A549 treated with AZD9567 at 1 μM for 4 hours (cell line): ENCODE results near the gene TMEM89. TPM values are rescaled to one million over a fixed set of nuclear protein-coding genes. Genes with fewer than 3 reads are reported as not detected.

Experiments used
- total RNA-seq: library from RNA; stranded (reverse); fragments of 200-300 nt; extraction: Qiagen RNA extraction; gene quantifications from 5 replicates; pipeline ENCODE4 v1.2.3, GENCODE V29; 2022; ENCODE audit not compliant: insufficient read depth

The TMEM89 gene, protein sequence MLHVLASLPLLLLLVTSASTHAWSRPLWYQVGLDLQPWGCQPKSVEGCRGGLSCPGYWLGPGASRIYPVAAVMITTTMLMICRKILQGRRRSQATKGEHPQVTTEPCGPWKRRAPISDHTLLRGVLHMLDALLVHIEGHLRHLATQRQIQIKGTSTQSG
- 0.23 TPM in 1 of 5 replicates, not detected in the others for total RNA-seq

DNA sequence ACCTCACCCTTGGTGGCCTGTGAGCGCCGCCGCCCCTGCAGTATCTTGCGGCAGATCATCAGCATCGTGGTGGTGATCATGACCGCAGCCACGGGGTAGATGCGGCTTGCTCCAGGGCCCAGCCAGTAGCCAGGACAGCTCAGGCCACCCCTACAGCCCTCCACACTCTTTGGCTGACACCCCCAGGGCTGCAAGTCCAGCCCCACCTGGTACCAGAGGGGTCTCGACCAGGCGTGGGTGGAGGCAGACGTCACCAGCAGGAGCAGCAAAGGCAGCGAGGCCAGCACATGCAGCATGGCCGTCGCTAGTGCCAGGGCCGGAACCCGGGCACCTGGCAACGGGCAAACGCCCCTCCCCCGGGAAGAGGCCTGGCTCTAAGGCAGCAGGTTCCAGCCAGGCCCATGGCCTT, at the start of gene TMEM89:
Gene TMEM89 (minus strand): TSS at position 309 of the 409 bp plus-strand sequence. CDS start 13 bp downstream, at position 296.

DNA sequence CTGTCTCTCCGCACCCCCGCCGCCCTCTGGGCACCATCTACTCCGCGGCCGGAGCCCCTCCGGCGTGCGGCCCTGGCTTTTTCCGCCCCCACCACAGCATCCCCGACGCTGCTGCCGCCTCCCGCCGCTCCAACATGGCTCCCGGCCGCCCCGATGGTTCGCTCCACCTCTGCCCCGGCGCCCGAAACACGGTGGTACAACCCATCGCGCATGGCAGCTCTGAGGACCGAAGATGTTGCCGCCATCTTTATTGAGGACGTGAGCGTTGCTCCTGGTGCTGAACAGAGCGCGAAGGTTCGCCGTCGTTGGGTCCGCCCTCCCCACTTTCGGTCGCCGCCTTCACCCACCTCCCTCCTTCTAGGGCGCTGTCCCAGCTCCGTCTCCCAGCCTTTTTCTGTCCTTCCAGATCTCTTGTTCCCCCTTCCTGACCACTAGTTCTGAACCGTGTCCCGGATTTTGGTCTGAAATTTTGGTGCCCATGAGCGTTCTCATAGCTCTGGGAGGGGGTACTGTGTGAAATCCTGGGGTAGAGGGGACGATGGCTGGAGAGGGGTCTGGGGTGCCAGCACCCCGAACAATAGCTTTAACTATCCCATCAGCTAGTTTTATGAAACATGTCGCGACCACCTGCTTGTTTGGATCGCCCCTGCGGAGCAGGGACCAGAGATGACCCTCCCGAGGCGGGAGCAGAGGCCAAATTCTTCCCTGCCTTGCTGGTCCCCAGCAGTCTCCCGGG, 41.4 kb upstream of the TMEM89 start, which contains the start of gene CELSR3:
Gene CELSR3 (minus strand): TSS at position 134 of the 736 bp plus-strand sequence. CDS start 252 bp downstream, outside the sequence.

DNA sequence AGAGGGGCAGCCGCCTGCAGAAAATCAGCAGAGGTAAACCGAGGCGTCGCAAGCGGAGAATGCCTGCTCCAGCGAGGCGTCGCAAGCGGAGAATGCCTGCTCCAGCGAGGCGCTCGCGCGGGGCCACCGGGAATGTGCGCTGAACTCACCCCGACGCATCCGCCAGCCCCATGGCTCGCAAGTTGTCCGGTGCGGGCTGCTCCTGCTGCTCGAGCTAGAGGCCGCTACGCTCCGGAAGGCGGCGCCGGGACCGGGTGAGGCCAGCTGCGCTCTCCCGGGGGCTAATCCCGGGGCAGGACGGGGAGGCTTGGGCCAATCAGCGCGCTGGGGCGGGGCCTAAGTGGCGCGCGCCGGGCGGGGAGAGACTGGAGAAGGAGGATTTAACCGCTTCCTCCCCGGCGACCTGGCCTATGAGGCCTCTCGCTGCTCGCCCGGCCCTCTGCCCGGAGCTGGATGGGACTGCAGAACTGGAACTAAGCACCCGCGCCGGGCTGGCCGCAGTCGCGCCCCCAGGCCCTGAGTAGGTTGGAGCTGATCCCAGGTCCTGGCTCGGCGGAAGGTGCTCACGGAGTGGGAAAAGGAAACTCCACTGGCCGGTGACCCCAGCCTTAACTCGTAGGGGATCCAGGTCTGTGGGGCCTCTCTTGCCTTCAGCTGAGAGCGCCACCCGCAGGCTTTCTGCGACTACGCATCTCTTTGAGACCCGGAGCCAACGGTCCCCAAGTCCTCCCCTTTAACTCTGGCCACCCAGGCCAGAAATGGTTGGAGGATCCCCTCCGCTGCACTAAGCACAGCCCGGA, 13.9 kb upstream of the TMEM89 start, which contains the start of gene SLC26A6:
Gene SLC26A6 (minus strand): TSS at position 240 of the 800 bp plus-strand sequence. CDS start 68 bp downstream, at position 172.

DNA sequence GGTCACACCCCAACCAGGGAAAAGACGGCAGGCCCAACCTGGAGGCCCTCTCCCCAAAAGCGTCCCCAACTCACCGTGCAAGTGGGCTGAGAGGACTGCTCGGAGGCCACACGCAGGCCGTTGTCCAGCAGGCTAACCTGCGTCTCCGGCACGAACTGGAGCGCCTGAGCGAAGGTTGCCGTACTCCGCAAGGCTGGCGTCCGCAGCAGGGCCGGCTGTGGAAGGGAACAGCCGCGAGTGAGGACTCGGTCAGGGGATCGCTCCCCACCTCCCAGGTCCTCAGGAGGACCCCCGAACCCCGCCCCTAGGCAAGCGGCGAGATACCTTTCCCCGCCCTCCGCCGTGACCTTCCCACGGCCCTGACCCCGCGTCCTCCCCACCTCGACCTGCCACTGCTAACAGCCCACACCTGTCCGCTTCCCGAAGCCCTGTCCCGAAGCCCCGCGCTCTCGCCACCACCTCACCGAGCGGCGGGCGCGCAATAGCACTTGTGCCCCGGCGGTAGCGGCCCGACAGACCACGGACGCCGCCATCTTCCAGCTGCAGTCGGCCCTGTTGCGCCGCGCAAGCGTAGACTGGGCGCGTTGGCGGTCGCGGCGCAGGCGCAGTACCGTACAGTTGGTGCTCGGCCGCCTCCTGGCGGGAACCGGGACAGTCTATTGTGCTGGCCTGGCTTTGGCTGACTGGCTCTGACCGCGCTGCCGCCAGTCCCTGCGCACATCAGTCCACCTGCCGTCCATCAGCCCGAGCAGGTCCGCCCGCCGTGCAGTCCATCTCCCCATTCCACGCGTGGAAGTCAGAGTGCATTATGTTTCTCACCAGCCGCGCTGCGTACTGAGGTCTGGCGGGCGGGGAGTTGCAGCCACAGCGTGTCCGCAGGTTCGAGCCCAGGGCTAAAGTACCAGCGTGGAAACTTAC, 12.2 kb downstream of the TMEM89 start, which contains the start of gene UQCRC1:
Gene UQCRC1 (minus strand): TSS at position 559 of the 918 bp plus-strand sequence. CDS start 26 bp downstream, at position 533.

DNA sequence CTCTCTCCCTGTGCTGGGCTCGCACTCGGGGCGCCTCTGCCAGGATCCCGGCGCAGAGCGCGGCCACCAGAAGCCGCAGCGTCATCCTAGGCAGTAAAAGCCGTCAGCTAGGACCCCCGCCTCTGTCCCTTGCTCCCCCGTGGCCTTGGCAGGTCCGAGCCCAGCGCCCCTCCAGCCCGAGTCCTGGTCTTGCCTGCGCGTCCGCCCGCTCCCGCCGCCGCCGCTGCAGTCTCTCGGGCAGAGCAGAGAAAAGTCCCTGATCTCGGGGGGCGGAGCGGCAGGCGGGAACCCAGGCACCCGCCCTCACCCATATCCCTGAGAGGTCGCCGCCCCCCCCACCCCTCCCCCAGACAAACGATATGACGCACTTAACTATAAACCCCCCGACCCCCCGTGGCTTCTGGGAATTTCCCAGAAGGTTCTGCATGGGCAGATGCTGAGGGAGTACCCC, 26.5 kb downstream of the TMEM89 start, which contains the start of gene COL7A1:
Gene COL7A1 (minus strand): TSS at position 255 of the 451 bp plus-strand sequence. CDS start 170 bp downstream, at position 85.

Other genes starting within 250 kb of the TMEM89 start
- gene FBXW12, start 249.6 kb downstream of the TMEM89 start, total RNA-seq, result not detected in 5 replicates
- 13.6 to 22.0 TPM (median 16.2 TPM) in 5 replicates for gene PLXNB1, start 191.7 kb downstream of the TMEM89 start, total RNA-seq
- gene CCDC51, start 181.7 kb downstream of the TMEM89 start, total RNA-seq, result 24.0 to 33.2 TPM (median 26.9 TPM) in 5 replicates
- gene TMA7, start 181.5 kb downstream of the TMEM89 start, total RNA-seq, result 283 to 301 TPM (median 288 TPM) in 5 replicates
- 10.4 to 11.7 TPM (median 10.9 TPM) in 5 replicates for gene ATRIP, start 175.0 kb downstream of the TMEM89 start, total RNA-seq
- 104 to 129 TPM (median 116 TPM) in 5 replicates for gene SHISA5, start 117.6 kb downstream of the TMEM89 start, total RNA-seq
- 9.4 to 15.1 TPM (median 12.8 TPM) in 5 replicates for gene PFKFB4, start 65.0 kb downstream of the TMEM89 start, total RNA-seq
- gene UCN2, start 58.0 kb downstream of the TMEM89 start, total RNA-seq, result 5.2 to 10.0 TPM (median 9.6 TPM) in 5 replicates
- 78.4 to 198 TPM (median 177 TPM) in 5 replicates for gene COL7A1, start 26.4 kb downstream of the TMEM89 start, total RNA-seq
- gene UQCRC1, start 12.1 kb downstream of the TMEM89 start, total RNA-seq, result 169 to 205 TPM (median 174 TPM) in 5 replicates
- gene SLC26A6, start 13.7 kb upstream of the TMEM89 start, total RNA-seq, result 8.4 to 23.6 TPM (median 18.4 TPM) in 5 replicates
- 2.9 to 4.8 TPM (median 4.2 TPM) in 5 replicates for gene CELSR3, start 41.1 kb upstream of the TMEM89 start, total RNA-seq
- gene NCKIPSD, start 64.1 kb upstream of the TMEM89 start, total RNA-seq, result 9.9 to 13.6 TPM (median 11.5 TPM) in 5 replicates
- gene IP6K2, start 95.5 kb upstream of the TMEM89 start, total RNA-seq, result 46.0 to 54.1 TPM (median 51.6 TPM) in 5 replicates
- 15.5 to 19.1 TPM (median 18.8 TPM) in 5 replicates for gene PRKAR2A, start 226.1 kb upstream of the TMEM89 start, total RNA-seq